ENCODE results near the gene ATG16L1.

- TF ChIP-seq POLR2AphosphoS5 (IDR thresholded peaks at IDR 0.05) (no peak), CTCF (IDR thresholded peaks at IDR 0.05) (no peak)
These were observed 30.0 kb upstream of the ATG16L1 start for GRCh38 chr2:233221378-233222063.
